Thyroid gland (tissue), 4 donors: ENCODE measurements around the gene AMBP.

Experiments
- POLR2A ChIP-seq, 2 donors: fragments of 450-650 bp; IDR thresholded peaks; one replicate each; pipeline ENCODE4 v1.6.1; 2017; ENCODE audit warnings: antibody characterized with exemption in 2 of 2, mild to moderate bottlenecking in 2 of 2, moderate library complexity in 1 of 2
- TF ChIP-seq, protein P1 (sequence below), 6 experiments: fragments of 200-600 bp in 3 of 6; fragments of 450-650 bp in 3 of 6; sonication (generic) in 3 of 6; IDR thresholded peaks; one replicate each; pipeline ENCODE4 v1.5.1; 2016 to 2019; ENCODE audit warnings: antibody characterized with exemption in 6 of 6, mild to moderate bottlenecking in 2 of 6, inconsistent platforms in 1 of 6, moderate library complexity in 1 of 6

DNA sequence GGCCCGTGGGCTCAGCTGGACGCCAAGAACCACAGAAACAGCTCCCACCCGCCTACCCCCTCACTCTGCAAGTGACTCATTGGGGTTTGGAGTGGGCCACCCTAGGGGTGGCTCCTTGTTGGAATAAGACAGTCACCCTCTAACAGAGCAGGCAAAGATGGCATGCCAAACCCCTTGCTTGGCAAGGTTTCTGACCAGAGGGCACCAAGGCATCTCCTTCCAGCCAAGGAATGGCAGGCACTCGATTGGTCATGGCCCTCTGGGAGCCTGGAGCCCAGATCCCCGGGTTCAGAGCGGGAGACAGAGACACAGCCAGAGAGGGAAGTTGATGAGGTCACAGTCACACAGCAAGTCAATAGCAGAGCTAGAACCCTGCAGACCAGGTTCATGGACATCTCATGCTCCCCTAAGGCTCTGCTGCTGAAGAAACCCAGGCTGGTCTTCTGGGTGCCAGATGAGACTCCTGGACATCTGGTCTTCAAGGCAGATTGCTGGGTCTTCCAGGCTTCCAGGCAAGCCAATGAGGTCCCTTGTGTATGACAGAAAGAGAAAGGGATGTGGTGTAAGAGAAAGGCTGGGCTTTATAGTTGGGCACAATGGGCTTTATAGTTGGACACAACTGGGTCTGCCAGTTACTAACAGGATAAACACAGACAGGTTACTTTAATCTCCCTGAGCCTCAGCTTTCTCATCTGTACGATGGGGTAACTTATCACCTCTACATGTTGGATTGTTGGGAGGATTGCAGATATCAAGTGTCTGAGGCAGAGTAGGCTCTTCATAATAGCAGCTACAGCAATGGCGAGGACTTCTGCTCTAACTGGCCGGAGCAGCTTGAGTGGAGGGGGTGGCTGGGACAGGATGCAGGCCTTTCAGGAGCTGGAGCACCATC lies 44.3 kb upstream of the AMBP start:
- TF ChIP-seq, protein P1, sequence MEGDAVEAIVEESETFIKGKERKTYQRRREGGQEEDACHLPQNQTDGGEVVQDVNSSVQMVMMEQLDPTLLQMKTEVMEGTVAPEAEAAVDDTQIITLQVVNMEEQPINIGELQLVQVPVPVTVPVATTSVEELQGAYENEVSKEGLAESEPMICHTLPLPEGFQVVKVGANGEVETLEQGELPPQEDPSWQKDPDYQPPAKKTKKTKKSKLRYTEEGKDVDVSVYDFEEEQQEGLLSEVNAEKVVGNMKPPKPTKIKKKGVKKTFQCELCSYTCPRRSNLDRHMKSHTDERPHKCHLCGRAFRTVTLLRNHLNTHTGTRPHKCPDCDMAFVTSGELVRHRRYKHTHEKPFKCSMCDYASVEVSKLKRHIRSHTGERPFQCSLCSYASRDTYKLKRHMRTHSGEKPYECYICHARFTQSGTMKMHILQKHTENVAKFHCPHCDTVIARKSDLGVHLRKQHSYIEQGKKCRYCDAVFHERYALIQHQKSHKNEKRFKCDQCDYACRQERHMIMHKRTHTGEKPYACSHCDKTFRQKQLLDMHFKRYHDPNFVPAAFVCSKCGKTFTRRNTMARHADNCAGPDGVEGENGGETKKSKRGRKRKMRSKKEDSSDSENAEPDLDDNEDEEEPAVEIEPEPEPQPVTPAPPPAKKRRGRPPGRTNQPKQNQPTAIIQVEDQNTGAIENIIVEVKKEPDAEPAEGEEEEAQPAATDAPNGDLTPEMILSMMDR (IDR thresholded peaks at IDR 0.05) = no peak
- TF ChIP-seq POLR2A (IDR thresholded peaks at IDR 0.05) = no peak
